ACC112 (cell line): Measurements from ENCODE around the gene ZNF831.

Experiments
- H2AFZ ChIP-seq: fragments of 200-600 bp; sonication (generic); one replicate; pipeline ENCODE4 v1.6.0; 2017; ENCODE audit warnings: antibody characterized with exemption, low read length; ENCODE audit not compliant: unreplicated experiment
- H3K27ac ChIP-seq: fragments of 200-600 bp; sonication (generic); 2 replicates; pipeline ENCODE4 v1.5.1; 2014; ENCODE audit warnings: low read depth, mild to moderate bottlenecking, antibody characterized with exemption, low read length, moderate library complexity
- H3K27me3 ChIP-seq: fragments of 200-600 bp; sonication (generic); 2 replicates; pipeline ENCODE4 v1.6.1; 2014; ENCODE audit warnings: mild to moderate bottlenecking, antibody characterized with exemption, low read length, moderate library complexity, mixed read lengths; ENCODE audit not compliant: insufficient read depth
- H3K36me3 ChIP-seq: fragments of 200-600 bp; sonication (generic); 2 replicates; pipeline ENCODE4 v1.6.1; 2016; ENCODE audit warnings: mild to moderate bottlenecking, antibody characterized with exemption, low read length, moderate library complexity, mixed read lengths; ENCODE audit not compliant: insufficient read depth
- H3K4me1 ChIP-seq: fragments of 200-600 bp; sonication (generic); one replicate; pipeline ENCODE4 v1.6.1; 2016; ENCODE audit warnings: low read length, mixed read lengths; ENCODE audit not compliant: insufficient read depth, unreplicated experiment, control insufficient read depth
- H3K4me3 ChIP-seq: fragments of 200-600 bp; sonication (generic); 2 replicates; pipeline ENCODE4 v1.5.1; 2014; ENCODE audit warnings: mild to moderate bottlenecking, low read depth, low read length
- H3K79me2 ChIP-seq: fragments of 200-600 bp; sonication (generic); one replicate; pipeline ENCODE4 v1.6.0; 2016; ENCODE audit warnings: low read length; ENCODE audit not compliant: control insufficient read depth, unreplicated experiment, insufficient read depth

The ZNF831 gene

DNA sequence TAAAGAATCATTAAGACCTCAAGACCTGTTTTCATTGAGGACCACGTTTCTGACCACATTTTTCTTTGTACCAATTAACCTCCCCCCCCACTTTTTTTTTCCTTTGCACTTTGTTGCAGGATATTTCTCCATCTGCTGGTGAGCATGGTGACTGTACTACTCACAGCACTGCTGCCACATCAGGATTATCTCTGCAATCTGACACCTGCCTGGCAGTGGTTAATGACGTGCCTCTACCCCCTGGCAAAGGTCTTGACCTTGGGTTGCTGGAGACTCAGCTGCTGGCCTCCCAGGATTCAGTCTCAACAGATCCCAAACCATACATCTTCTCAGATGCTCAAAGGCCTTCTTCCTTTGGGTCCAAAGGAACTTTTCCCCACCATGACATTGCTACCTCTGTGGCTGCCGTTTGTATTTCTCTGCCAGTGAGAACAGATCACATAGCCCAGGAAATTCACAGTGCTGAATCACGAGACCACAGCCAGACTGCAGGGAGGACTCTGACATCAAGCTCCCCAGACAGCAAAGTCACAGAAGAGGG, 90.2 kb downstream of the ZNF831 start:
- Histone ChIP-seq H3K27me3 (no peaks in the 10 kb centered on the region; the same call in 1 of the 2 replicates), H2AFZ (no peak overlapping the region), H3K36me3 (no peaks in the 10 kb centered on the region), H3K27ac (no peak overlapping the region), H3K4me1 (no peaks in the 10 kb centered on the region), H3K4me3 (no peak overlapping the region), H3K79me2 (no peaks in the 10 kb centered on the region)

- Histone ChIP-seq H3K36me3 (no peaks in the 10 kb centered on the region), H3K4me3 (no peak overlapping the region), H3K79me2 (no peaks in the 10 kb centered on the region), H3K27ac (no peak overlapping the region), H3K4me1 (no peaks in the 10 kb centered on the region), H2AFZ (no peak overlapping the region), H3K27me3 (no peaks in the 10 kb centered on the region; the same call in 1 of the 2 replicates)
Observed at GRCh38 chr20:59255256-59255655, 91.6 kb downstream of the ZNF831 start.

- Histone ChIP-seq H3K36me3 (no peaks in the 10 kb centered on the region), H3K4me1 (no peaks in the 10 kb centered on the region), H3K27me3 (no peaks in the 10 kb centered on the region; the same call in 1 of the 2 replicates), H3K27ac (no peak overlapping the region), H3K4me3 (no peak overlapping the region), H3K79me2 (no peaks in the 10 kb centered on the region), H2AFZ (no peak overlapping the region)
Observed at GRCh38 chr20:59258221-59258621, 94.6 kb downstream of the ZNF831 start.

DNA sequence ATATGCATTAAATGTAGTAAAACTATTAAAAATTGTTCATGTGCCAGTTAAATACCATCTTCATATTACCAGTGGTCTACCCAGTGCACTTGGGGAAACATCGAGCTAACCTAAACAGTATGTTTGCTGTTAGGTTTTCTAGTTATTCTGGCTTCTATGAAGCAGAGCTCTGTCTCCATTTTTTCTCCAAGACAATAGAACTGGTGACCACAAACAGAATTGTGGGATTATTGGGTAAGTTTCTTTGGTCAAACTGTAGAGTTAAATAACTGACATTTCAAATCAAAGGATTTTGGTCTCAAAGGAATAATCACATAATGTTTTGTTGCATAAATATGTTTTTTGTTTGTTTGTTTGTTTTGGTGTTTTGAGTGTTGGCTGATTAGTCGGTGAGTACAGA, 96.3 kb downstream of the ZNF831 start:
- H3K4me3 ChIP-seq = no peak overlapping the region
- H2AFZ ChIP-seq = no peak overlapping the region
- no peaks in the 10 kb centered on the region for H3K36me3 ChIP-seq
- no peaks in the 10 kb centered on the region for H3K79me2 ChIP-seq
- H3K27ac ChIP-seq = no peak overlapping the region
- no peaks in the 10 kb centered on the region; the same call in 1 of the 2 replicates for H3K27me3 ChIP-seq
- no peaks in the 10 kb centered on the region for H3K4me1 ChIP-seq

DNA sequence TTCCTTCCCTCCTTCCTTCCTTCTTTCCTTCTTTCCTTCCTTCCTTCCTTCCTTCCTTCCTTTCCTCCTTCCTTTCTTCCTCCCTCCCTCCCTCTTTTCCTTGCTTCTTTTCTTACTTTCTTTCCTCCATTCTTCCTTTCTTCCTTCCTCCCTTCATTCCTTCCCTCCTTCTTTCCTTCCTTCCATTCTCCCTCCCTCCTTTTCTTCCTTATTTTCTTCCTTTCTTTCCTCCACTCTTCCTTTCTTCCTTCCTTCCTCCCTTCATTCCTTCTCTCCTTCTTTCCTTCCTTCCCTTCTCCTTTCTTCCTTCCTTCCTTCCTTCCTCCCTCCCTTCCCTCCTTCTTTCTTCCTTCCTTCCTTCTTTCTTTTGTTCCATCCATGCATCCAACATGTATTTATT, 101.7 kb downstream of the ZNF831 start:
- no peaks in the 10 kb centered on the region for H3K27me3 ChIP-seq
- no peak overlapping the region for H3K27ac ChIP-seq
- H3K4me3 ChIP-seq = no peak overlapping the region

DNA sequence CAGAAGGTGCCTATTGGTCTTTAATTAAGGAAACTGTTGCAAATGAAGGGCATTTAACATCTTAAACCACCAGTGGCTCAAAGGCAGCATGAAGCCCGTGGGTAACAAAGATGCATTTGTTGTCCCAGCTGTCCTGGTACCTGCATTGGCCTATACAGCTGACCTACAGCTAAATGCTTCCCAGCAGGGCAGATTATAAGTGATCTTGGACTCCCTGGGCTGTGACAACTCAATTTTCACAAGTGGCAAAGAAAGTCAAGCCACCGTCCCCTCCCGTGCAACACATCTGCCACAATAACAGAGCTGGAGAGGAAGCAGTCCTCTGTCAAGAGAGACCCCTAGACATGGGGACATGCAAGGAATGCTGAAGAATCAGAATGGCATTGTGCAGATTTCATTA, 105.2 kb downstream of the ZNF831 start:
- H3K79me2 ChIP-seq = no peaks in the 10 kb centered on the region
- H3K4me3 ChIP-seq = no peak overlapping the region
- H3K27me3 ChIP-seq = no peaks in the 10 kb centered on the region
- H3K4me1 ChIP-seq = no peaks in the 10 kb centered on the region
- H3K36me3 ChIP-seq = no peaks in the 10 kb centered on the region
- H2AFZ ChIP-seq = no peak overlapping the region
- no peak overlapping the region for H3K27ac ChIP-seq

More for the DNA sequence above, 101.7 kb downstream of the ZNF831 start:
- H3K4me1 ChIP-seq = no peaks in the 10 kb centered on the region
- no peaks in the 10 kb centered on the region for H3K79me2 ChIP-seq
- no peak overlapping the region for H2AFZ ChIP-seq
- H3K36me3 ChIP-seq = no peaks in the 10 kb centered on the region

- Histone ChIP-seq H3K36me3 (no peaks in the 10 kb centered on the region), H3K79me2 (no peaks in the 10 kb centered on the region), H2AFZ (no peak overlapping the region), H3K27me3 (no peaks in the 10 kb centered on the region), H3K27ac (no peak overlapping the region), H3K4me3 (no peak overlapping the region), H3K4me1 (no peaks in the 10 kb centered on the region)
Observed at GRCh38 chr20:59269411-59270025, 105.9 kb downstream of the ZNF831 start.

DNA sequence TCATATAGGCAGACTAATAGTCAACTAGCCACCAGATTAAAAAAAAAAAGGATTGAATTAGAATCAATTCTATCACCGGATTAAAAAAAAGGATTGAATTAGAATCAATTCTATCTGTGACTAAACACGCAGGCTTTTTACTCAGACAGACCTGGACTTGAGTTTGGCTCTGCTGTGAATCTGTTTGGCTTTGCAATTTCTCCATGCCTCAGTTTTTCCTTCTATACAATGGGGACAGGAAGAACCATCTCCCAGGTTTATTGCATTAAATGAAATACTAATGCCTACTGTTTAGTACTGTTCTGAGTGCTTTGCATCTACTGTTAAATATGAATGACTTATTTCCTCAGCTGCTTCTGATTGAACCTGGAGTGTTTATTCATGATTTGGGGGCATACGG, 106.8 kb downstream of the ZNF831 start:
- Histone ChIP-seq H3K27me3 (no peaks in the 10 kb centered on the region), H2AFZ (no peak overlapping the region), H3K27ac (no peak overlapping the region), H3K79me2 (no peaks in the 10 kb centered on the region), H3K4me1 (no peaks in the 10 kb centered on the region), H3K4me3 (no peak overlapping the region), H3K36me3 (no peaks in the 10 kb centered on the region)

DNA sequence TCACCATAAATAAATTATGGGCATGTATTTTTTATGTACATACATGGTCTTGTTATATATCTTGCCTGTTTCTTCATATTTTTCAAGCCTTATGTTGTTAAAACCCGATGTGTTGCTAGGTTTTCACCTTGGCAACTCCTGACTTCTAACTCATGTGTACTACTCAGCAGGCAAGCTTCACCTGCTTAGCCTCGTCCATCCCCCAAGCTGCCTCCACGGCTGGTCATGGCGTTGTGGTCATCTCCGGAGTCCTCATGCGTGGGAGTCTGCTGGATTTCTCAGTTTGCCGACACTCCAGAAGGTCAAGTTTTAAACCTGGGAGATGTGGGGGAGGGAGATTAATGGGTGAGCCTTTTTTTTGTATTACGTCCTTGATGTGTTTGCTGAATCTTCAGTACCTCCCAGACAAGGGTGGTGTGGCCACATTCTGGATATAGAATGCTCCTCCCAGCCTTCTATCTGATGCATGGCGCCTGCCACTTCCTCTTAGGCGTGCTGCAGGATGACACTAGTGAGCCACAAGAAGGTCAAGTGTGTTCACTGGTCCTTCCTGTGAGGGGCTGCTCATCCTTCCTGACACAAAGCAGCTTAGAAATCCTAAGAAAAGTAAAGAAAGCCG, 110.2 kb downstream of the ZNF831 start:
- no peak overlapping the region for H3K4me3 ChIP-seq
- H3K36me3 ChIP-seq = no peaks in the 10 kb centered on the region
- no peak overlapping the region for H3K27ac ChIP-seq
- H3K4me1 ChIP-seq = no peaks in the 10 kb centered on the region
- no peaks in the 10 kb centered on the region for H3K79me2 ChIP-seq
- no peak overlapping the region for H2AFZ ChIP-seq
- no peaks in the 10 kb centered on the region for H3K27me3 ChIP-seq

DNA sequence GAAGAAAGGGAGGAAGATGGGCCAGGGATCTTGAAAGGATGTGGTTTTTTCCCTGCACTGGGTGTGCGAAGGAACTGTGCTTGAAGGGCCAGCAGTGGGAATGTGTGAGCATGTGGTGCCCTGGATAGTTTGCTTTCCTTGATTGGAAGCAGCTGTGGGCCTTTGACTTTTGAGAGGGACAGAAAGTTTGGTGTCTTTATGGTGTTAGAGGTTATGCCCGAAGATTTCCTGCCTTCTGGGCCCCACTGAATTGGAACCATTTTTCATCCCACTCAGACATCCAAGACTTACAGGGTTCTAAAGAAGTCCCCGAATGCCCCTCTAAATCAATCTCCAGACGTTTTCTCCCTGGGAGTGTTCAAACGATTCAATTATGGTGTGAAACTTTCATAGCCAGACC, 113.3 kb downstream of the ZNF831 start:
- no peaks in the 10 kb centered on the region for H3K79me2 ChIP-seq
- no peaks in the 10 kb centered on the region for H3K36me3 ChIP-seq
- no peak overlapping the region for H3K27ac ChIP-seq
- no peak overlapping the region for H3K4me3 ChIP-seq
- H2AFZ ChIP-seq = no peak overlapping the region
- no peaks in the 10 kb centered on the region for H3K27me3 ChIP-seq
- no peaks in the 10 kb centered on the region for H3K4me1 ChIP-seq

DNA sequence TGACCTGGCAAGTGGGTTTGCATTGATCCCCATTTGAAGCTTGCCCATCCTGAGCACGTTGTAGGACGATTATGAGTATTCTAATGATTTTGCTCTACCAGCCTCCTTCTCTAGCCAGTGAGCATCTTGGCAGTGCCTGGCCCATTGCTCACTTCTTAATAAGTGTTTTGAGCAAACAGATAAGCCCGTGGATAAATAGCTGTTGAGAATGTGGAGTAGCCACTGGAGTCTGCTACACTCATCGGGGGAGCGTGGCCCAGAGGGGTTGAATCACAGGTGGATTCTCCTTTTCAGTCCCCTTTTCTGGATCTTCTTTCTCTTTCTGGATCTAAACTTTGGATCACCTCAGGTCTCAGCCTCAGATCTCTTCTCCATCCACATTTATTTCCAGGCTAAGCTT, 120.8 kb downstream of the ZNF831 start:
- Histone ChIP-seq H3K27me3 (no peaks in the 10 kb centered on the region), H3K36me3 (no peaks in the 10 kb centered on the region), H3K27ac (no peak overlapping the region), H2AFZ (no peak overlapping the region), H3K79me2 (no peaks in the 10 kb centered on the region), H3K4me1 (no peaks in the 10 kb centered on the region), H3K4me3 (no peak overlapping the region)
